GM12878 (cell line): ENCODE measurements around the gene IGSF23. TPM values are rescaled to one million over a fixed set of nuclear protein-coding genes. Genes with fewer than 3 reads are reported as not detected.

Experiments used
- ATAC-seq: fragments of 200-7000 bp; cut with Tn5 transposase; 3 replicates; pipeline ENCODE4 v1.9.1; 2020; ENCODE audit warnings: mild to moderate bottlenecking, moderate library complexity
- BruUV-seq: library from RNA; stranded (reverse); fragments of 400-500 nt; replicated peaks from 2 replicates; lab custom pipeline; 2021; lab: Mats Ljungman, UMichigan
- CTCF ChIA-PET: fragments of 300-600 bp; sonication (Branson Sonifier 250); formaldehyde crosslinking; extraction: SDS; loops from one replicate; lab custom pipeline; 2021; ENCODE audit warnings: inconsistent platforms; lab: Yijun Ruan, JAX
- POLR2A ChIA-PET: fragments of 350-600 bp; formaldehyde crosslinking; extraction: SDS; loops from one replicate; lab custom pipeline; 2021; ENCODE audit warnings: inconsistent platforms; lab: Charles Lee
- RAD21 ChIA-PET: fragments of 300-600 bp; sonication (Branson Sonifier 250); formaldehyde crosslinking; loops from one replicate; lab custom pipeline; 2023; ENCODE audit warnings: antibody characterized with exemption; ENCODE audit not compliant: unreplicated experiment; lab: Charles Lee
- SMC1A ChIA-PET: fragments of 300-600 bp; sonication (Branson Sonifier 250); formaldehyde crosslinking; loops from one replicate; lab custom pipeline; 2023; ENCODE audit not compliant: unreplicated experiment, uncharacterized antibody; lab: Charles Lee
- DNase-seq: peaks from one replicate; pipeline ENCODE4 v3.0.0-alpha.2; 2011; ENCODE audit warnings: low read depth, low spot score
- FAIRE-seq: peaks from 3 replicates; lab custom pipeline; 2011; peaks lifted over from hg19 to GRCh38; lab: Jason Lieb, UNC
- H2AFZ ChIP-seq: 2 replicates; pipeline ENCODE4 v1.6.0; 2011; ENCODE audit warnings: low read depth, low read length, control low read depth; ENCODE audit not compliant: control insufficient read depth
- H3K27ac ChIP-seq: 2 replicates; pipeline ENCODE4 v1.5.1; 2011; ENCODE audit warnings: control low read depth; ENCODE audit not compliant: control insufficient read depth, insufficient read depth
- H3K27me3 ChIP-seq, 2 experiments: replicated peaks in 1 of 2; 2 replicates each; pipeline versions ENCODE4 v1.6.0 to v1.6.1; 2011; ENCODE audit warnings: low read length in 1 of 2; ENCODE audit not compliant: control insufficient read depth in 2 of 2, insufficient read depth in 2 of 2
- H3K36me3 ChIP-seq, 2 experiments: 2 replicates each; pipeline ENCODE4 v1.5.1; 2011; ENCODE audit warnings: low read length in 1 of 2; ENCODE audit not compliant: control insufficient read depth in 2 of 2, insufficient read depth in 2 of 2
- H3K4me1 ChIP-seq: 2 replicates; pipeline ENCODE4 v1.6.1; 2011; ENCODE audit warnings: mild to moderate bottlenecking, low read length, moderate library complexity, mixed read lengths; ENCODE audit not compliant: control insufficient read depth, insufficient read depth
- H3K4me2 ChIP-seq: 2 replicates; pipeline ENCODE4 v1.6.0; 2011; ENCODE audit warnings: control low read depth; ENCODE audit not compliant: control insufficient read depth, insufficient read depth
- H3K4me3 ChIP-seq: fragments of 200-600 bp; sonication (generic); 2 replicates; pipeline ENCODE4 v1.5.1; 2016
- H3K79me2 ChIP-seq: 2 replicates; pipeline ENCODE4 v1.6.0; 2011; ENCODE audit warnings: low read length; ENCODE audit not compliant: control insufficient read depth, insufficient read depth
- H3K9ac ChIP-seq: 2 replicates; pipeline ENCODE4 v1.8.0; 2011; ENCODE audit warnings: low read length, control low read depth, mixed read lengths; ENCODE audit not compliant: control insufficient read depth, insufficient read depth
- H3K9me3 ChIP-seq: replicated peaks from 3 replicates; pipeline ENCODE4 v1.5.1; 2011; ENCODE audit warnings: mild to moderate bottlenecking, low read length; ENCODE audit not compliant: control insufficient read depth, insufficient read depth
- H4K20me1 ChIP-seq: 2 replicates; pipeline ENCODE4 v1.6.0; 2011; ENCODE audit not compliant: control insufficient read depth, insufficient read depth
- CREM ChIP-seq: IDR thresholded peaks from 2 replicates; pipeline ENCODE4 v1.6.1; 2014; ENCODE audit warnings: antibody characterized with exemption, low read depth
- EED ChIP-seq: sonication (generic); IDR thresholded peaks from 2 replicates; pipeline ENCODE4 v1.6.1; 2016; ENCODE audit warnings: antibody characterized with exemption, low read depth
- NFIC ChIP-seq: IDR thresholded peaks from 2 replicates; pipeline ENCODE4 v1.6.1; 2012; ENCODE audit warnings: low read depth, mild to moderate bottlenecking, inconsistent platforms, low read length, moderate library complexity
- NR2F1 ChIP-seq: fragments of 450-650 bp; conservative IDR thresholded peaks from 2 replicates; pipeline ENCODE4 v1.6.1; 2017; ENCODE audit warnings: mild to moderate bottlenecking
- RUNX3 ChIP-seq: IDR thresholded peaks from 2 replicates; pipeline ENCODE4 v1.6.1; 2012; ENCODE audit warnings: low read length, inconsistent platforms
- WGBS: methylation state at CpG from one replicate; pipeline ENCODE4 v1.1.6; 2016; ENCODE audit warnings: low lambda C conversion rate; ENCODE audit not compliant: insufficient replicate concordance, insufficient coverage; ENCODE audit errors: missing lambda C conversion rate; 5-methylcytosine and 5-hydroxymethylcytosine counted together
- in situ Hi-C: fragments of 300-500 bp; cut with MboI; formaldehyde crosslinking; loops from 9 replicates; pipeline ENCODE4 v1.14.3; 2018; ENCODE audit warnings: mixed read lengths
- intact Hi-C: fragments of 100-400 bp; cut with micrococcal nuclease; formaldehyde crosslinking; loops from one replicate; pipeline ENCODE4 v1.14.2; 2022; ENCODE audit not compliant: unreplicated experiment
- polyA plus RNA-seq, 11 experiments: library from polyadenylated mRNA; depleted of rRNA in 4 of 11; unstranded in 6 of 11; stranded (reverse) in 5 of 11; fragments of >200 nt; fragmentation: Nextera tagmentation in 4 of 11; fragmentation: Illumina TruSeq in 1 of 11; extraction: Ambion mirVana in 4 of 11; extraction: Trizol in 1 of 11; gene quantifications; 1 replicate in 1 of 11; 2 replicates in 10 of 11; pipeline versions ENCODE4 v1.2.1 to v1.2.3, GENCODE V29; 2011 to 2016; ENCODE audit warnings: inconsistent platforms in 2 of 11, missing spikeins in 2 of 11, low read depth in 1 of 11
- total RNA-seq, 4 experiments: library from RNA; depleted of rRNA in 3 of 4; stranded (reverse); fragments of >200 nt in 3 of 4; fragmentation: Illumina TruSeq in 1 of 4; extraction: Trizol in 1 of 4; gene quantifications; 2 replicates each; pipeline versions ENCODE4 v1.2.1 to v1.2.3, GENCODE V29; 2013 to 2021

The IGSF23 gene
- total and polyA plus RNA-seq, 10 of the 15 experiments (the other 5 are each of a cell fraction or from before 2014, with no cell fraction given): not detected

GRCh38 chr19:44684892-44685863 lies 71.8 kb downstream of the IGSF23 start:
- H3K36me3 ChIP-seq: no peaks in the 10 kb centered on the region
- BruUV-seq: no TSS peak
- intact Hi-C loops: loop anchor here (2.0 kb wide), 1 partner anchor 30 kb away; no protein-coding TSS in a partner anchor
- CTCF ChIA-PET: interaction anchor here (0.7 to 1.7 kb wide), 4 partner anchors 28 to 407 kb away, joined by 3 to 7 read pairs (median 4); no protein-coding TSS in a partner anchor
- H3K79me2 ChIP-seq: no peaks in the 10 kb centered on the region
- TF ChIP-seq CREM (peak; percentile 16; the same call in 1 of the 2 replicates), NR2F1 (0 out of 2 replicates have a peak, but pooled peaks have one; percentile 26), EED (peak; percentile 55), NFIC (no peak), RUNX3 (peak; percentile 37; the same call in 1 of the 2 replicates)
- peak overlapping the region; percentile 48 for H3K4me2 ChIP-seq
- WGBS: 16% methylated on average over 20 of the region's 25 CpGs
- H3K9ac ChIP-seq: no peak overlapping the region
- in situ Hi-C loops: no loop called here
- no peak overlapping the region for H3K27ac ChIP-seq
- H4K20me1 ChIP-seq: no peaks in the 10 kb centered on the region
- RAD21 ChIA-PET: interaction anchor here (0.7 to 1.0 kb wide), 2 partner anchors 39 to 783 kb away, joined by 3 read pairs; no protein-coding TSS in a partner anchor
- DNase-seq (no peak), FAIRE-seq (no peak), ATAC-seq (0 out of 3 replicates have a peak, but pooled peaks have one; percentile 10)
- no peaks in the 10 kb centered on the region for H3K9me3 ChIP-seq
- SMC1A ChIA-PET: interaction anchor here (1.4 kb wide), 1 partner anchor 86 kb away, joined by 4 read pairs; no protein-coding TSS in a partner anchor
- peaks cover 40% of the 10 kb centered on the region for H3K4me1 ChIP-seq
- POLR2A ChIA-PET: no interaction called here
- H3K27me3 ChIP-seq: no peaks in the 10 kb centered on the region
- no peak overlapping the region for H2AFZ ChIP-seq
- H3K4me3 ChIP-seq: peak overlapping the region; percentile 28; the same call in 1 of the 2 replicates
